Neural cell (in vitro differentiated cells): ENCODE measurements around the gene CFAP100. TPM values are rescaled to one million over a fixed set of nuclear protein-coding genes. Genes with fewer than 3 reads are reported as not detected.

ENCODE experiments used
- H2AFZ ChIP-seq: fragments of 200-600, 300-800 bp; sonication (generic), shearing (Covaris generic); 2 replicates; pipeline ENCODE4 v1.6.0; 2014; ENCODE audit warnings: low read depth, mild to moderate bottlenecking, antibody characterized with exemption, low read length, moderate library complexity
- H3F3A ChIP-seq: fragments of 200-600 bp; shearing (Covaris generic); 2 replicates; pipeline ENCODE4 v1.6.1; 2016; ENCODE audit warnings: mild to moderate bottlenecking, moderate library complexity, mixed read lengths, antibody characterized with exemption, low read length; ENCODE audit not compliant: insufficient read depth, poor library complexity, severe bottlenecking
- H3K27ac ChIP-seq: fragments of 200-600, 300-800 bp; sonication (generic), shearing (Covaris generic); 2 replicates; pipeline ENCODE4 v1.5.1; 2014; ENCODE audit warnings: mild to moderate bottlenecking, low read length, moderate library complexity
- H3K27me3 ChIP-seq: fragments of 300-800, 200-600 bp; sonication (generic), shearing (Covaris generic); 2 replicates; pipeline ENCODE4 v1.6.0; 2014; ENCODE audit warnings: mild to moderate bottlenecking, low read depth, low read length, moderate library complexity; ENCODE audit not compliant: insufficient read depth
- H3K36me3 ChIP-seq: fragments of 300-800, 200-600 bp; sonication (generic), shearing (Covaris generic); 2 replicates; pipeline ENCODE4 v1.5.1; 2014; ENCODE audit warnings: mild to moderate bottlenecking, antibody characterized with exemption, low read length, moderate library complexity; ENCODE audit not compliant: insufficient read depth
- H3K4me2 ChIP-seq: fragments of 300-800, 200-600 bp; sonication (generic), shearing (Covaris generic); 2 replicates; pipeline ENCODE4 v1.6.0; 2014; ENCODE audit warnings: mild to moderate bottlenecking, low read length
- H3K4me3 ChIP-seq: fragments of 300-800, 200-600 bp; sonication (generic), shearing (Covaris generic); 2 replicates; pipeline ENCODE4 v1.5.1; 2014; ENCODE audit warnings: mild to moderate bottlenecking, low read length, moderate library complexity
- H3K79me2 ChIP-seq: fragments of 200-600 bp; shearing (Covaris generic); replicated peaks from 2 replicates; pipeline ENCODE4 v1.6.0; 2014; ENCODE audit warnings: mild to moderate bottlenecking, low read length, moderate library complexity; ENCODE audit not compliant: insufficient read depth
- H3K9ac ChIP-seq: fragments of 300-800, 200-600 bp; sonication (generic), shearing (Covaris generic); 2 replicates; pipeline ENCODE4 v1.6.1; 2016; ENCODE audit warnings: mild to moderate bottlenecking, low read length, mixed read lengths
- H3K9me2 ChIP-seq: fragments of 200-600 bp; shearing (Covaris generic); 2 replicates; pipeline ENCODE4 v1.6.1; 2016; ENCODE audit warnings: mild to moderate bottlenecking, low read length, mixed read lengths; ENCODE audit not compliant: insufficient read depth
- H3K9me3 ChIP-seq: fragments of 200-600, 300-800 bp; sonication (generic), shearing (Covaris generic); 2 replicates; pipeline ENCODE4 v1.6.1; 2016; ENCODE audit warnings: mild to moderate bottlenecking, mixed run types, low read length, moderate library complexity, mixed read lengths
- H4K20me1 ChIP-seq: fragments of 200-600 bp; shearing (Covaris generic); 2 replicates; pipeline ENCODE4 v1.6.1; 2016; ENCODE audit warnings: mild to moderate bottlenecking, mixed run types; ENCODE audit not compliant: insufficient read depth
- EP300 ChIP-seq: fragments of 450-650 bp; conservative IDR thresholded peaks from 2 replicates; pipeline ENCODE4 v1.6.1; 2014; ENCODE audit warnings: antibody characterized with exemption, mild to moderate bottlenecking, moderate library complexity; ENCODE audit not compliant: poor library complexity, severe bottlenecking
- EZH2 ChIP-seq: fragments of 200-600, 300-800 bp; shearing (Covaris generic), sonication (generic); IDR thresholded peaks from 2 replicates; pipeline ENCODE4 v1.6.1; 2014; ENCODE audit warnings: antibody characterized with exemption, low read length, borderline replicate concordance, mild to moderate bottlenecking; ENCODE audit not compliant: insufficient read depth, poor library complexity, severe bottlenecking
- MXI1 ChIP-seq: fragments of 450-650 bp; conservative IDR thresholded peaks from 2 replicates; pipeline ENCODE4 v1.6.1; 2014; ENCODE audit warnings: antibody characterized with exemption, mild to moderate bottlenecking; ENCODE audit not compliant: poor library complexity, severe bottlenecking
- POLR2AphosphoS5 ChIP-seq: IDR thresholded peaks from 2 replicates; pipeline ENCODE4 v1.6.1; 2012
- RAD21 ChIP-seq: fragments of 450-650 bp; conservative IDR thresholded peaks from 2 replicates; pipeline ENCODE4 v1.6.1; 2014; ENCODE audit warnings: antibody characterized with exemption, mild to moderate bottlenecking, moderate library complexity
- SMC3 ChIP-seq: fragments of 450-650 bp; conservative IDR thresholded peaks from 2 replicates; pipeline ENCODE4 v1.6.1; 2014; ENCODE audit warnings: antibody characterized with exemption, mild to moderate bottlenecking, moderate library complexity; ENCODE audit not compliant: poor library complexity
- TAF1 ChIP-seq: IDR thresholded peaks from 2 replicates; pipeline ENCODE4 v1.6.1; 2012; ENCODE audit warnings: low read depth
- polyA plus RNA-seq: library from polyadenylated mRNA; depleted of rRNA; stranded (reverse); fragments of >200 nt; gene quantifications from 2 replicates; pipeline ENCODE4 v1.2.3, GENCODE V29; 2014
- TF ChIP-seq, protein P1 (sequence below): fragments of 450-650 bp; IDR thresholded peaks from 2 replicates; pipeline ENCODE4 v1.5.1; 2014; ENCODE audit warnings: antibody characterized with exemption, mild to moderate bottlenecking, moderate library complexity; ENCODE audit not compliant: poor library complexity, severe bottlenecking
- TF ChIP-seq, protein P2 (sequence below): IDR thresholded peaks from 2 replicates; pipeline ENCODE4 v1.6.1; 2012; ENCODE audit warnings: borderline replicate concordance

CFAP100 gene
- polyA plus RNA-seq, 1 donor from 2014 or later: not detected

DNA sequence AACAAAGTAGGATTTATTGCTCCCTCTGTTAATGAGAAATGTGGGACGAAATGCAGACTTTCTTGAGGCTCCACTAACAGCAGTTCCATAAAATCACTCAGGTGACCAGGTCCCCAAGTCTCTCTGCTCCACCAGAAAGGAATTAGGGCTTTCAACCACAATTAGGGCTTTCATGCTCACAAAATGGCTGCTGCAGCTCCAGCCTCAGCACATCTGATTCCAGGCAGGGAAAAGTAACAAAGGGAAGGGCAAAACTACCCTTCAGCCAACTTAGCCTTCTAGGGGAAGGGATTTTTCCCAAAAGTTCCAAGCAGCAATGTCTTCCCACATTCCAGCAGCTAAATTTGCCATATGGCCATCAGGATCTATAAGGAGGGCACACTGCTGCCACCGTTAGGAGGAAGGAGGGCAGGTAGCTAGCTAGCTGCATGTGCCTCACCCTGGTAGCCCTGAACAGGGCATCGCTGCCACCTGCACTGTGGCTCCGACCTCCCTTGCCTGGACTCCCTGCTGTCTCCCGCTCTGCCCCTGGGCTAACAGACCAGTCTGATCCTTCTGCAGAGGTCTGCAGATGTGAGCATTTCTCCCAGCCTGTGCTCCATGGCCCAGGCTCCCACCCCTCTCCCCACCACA is 12.8 kb downstream of the CFAP100 start:
- Histone ChIP-seq H3K79me2 (no peaks in the 10 kb centered on the region), H3K4me2 (no peak overlapping the region), H3K27me3 (no peaks in the 10 kb centered on the region), H3K4me3 (no peak overlapping the region), H3K27ac (no peak overlapping the region), H3K9ac (no peak overlapping the region), H3K36me3 (no peaks in the 10 kb centered on the region), H3K9me3 (no peaks in the 10 kb centered on the region), H4K20me1 (no peaks in the 10 kb centered on the region), H2AFZ (no peak overlapping the region), H3K9me2 (no peaks in the 10 kb centered on the region), H3F3A (no peaks in the 10 kb centered on the region)
- TF ChIP-seq TAF1 (no peak), SMC3 (no peak), MXI1 (no peak), EZH2 (no peak), EP300 (no peak), RAD21 (no peak), POLR2AphosphoS5 (no peak)
- TF ChIP-seq, protein P1, sequence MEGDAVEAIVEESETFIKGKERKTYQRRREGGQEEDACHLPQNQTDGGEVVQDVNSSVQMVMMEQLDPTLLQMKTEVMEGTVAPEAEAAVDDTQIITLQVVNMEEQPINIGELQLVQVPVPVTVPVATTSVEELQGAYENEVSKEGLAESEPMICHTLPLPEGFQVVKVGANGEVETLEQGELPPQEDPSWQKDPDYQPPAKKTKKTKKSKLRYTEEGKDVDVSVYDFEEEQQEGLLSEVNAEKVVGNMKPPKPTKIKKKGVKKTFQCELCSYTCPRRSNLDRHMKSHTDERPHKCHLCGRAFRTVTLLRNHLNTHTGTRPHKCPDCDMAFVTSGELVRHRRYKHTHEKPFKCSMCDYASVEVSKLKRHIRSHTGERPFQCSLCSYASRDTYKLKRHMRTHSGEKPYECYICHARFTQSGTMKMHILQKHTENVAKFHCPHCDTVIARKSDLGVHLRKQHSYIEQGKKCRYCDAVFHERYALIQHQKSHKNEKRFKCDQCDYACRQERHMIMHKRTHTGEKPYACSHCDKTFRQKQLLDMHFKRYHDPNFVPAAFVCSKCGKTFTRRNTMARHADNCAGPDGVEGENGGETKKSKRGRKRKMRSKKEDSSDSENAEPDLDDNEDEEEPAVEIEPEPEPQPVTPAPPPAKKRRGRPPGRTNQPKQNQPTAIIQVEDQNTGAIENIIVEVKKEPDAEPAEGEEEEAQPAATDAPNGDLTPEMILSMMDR: no peak
- TF ChIP-seq, protein P2, sequence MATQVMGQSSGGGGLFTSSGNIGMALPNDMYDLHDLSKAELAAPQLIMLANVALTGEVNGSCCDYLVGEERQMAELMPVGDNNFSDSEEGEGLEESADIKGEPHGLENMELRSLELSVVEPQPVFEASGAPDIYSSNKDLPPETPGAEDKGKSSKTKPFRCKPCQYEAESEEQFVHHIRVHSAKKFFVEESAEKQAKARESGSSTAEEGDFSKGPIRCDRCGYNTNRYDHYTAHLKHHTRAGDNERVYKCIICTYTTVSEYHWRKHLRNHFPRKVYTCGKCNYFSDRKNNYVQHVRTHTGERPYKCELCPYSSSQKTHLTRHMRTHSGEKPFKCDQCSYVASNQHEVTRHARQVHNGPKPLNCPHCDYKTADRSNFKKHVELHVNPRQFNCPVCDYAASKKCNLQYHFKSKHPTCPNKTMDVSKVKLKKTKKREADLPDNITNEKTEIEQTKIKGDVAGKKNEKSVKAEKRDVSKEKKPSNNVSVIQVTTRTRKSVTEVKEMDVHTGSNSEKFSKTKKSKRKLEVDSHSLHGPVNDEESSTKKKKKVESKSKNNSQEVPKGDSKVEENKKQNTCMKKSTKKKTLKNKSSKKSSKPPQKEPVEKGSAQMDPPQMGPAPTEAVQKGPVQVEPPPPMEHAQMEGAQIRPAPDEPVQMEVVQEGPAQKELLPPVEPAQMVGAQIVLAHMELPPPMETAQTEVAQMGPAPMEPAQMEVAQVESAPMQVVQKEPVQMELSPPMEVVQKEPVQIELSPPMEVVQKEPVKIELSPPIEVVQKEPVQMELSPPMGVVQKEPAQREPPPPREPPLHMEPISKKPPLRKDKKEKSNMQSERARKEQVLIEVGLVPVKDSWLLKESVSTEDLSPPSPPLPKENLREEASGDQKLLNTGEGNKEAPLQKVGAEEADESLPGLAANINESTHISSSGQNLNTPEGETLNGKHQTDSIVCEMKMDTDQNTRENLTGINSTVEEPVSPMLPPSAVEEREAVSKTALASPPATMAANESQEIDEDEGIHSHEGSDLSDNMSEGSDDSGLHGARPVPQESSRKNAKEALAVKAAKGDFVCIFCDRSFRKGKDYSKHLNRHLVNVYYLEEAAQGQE: no peak

DNA sequence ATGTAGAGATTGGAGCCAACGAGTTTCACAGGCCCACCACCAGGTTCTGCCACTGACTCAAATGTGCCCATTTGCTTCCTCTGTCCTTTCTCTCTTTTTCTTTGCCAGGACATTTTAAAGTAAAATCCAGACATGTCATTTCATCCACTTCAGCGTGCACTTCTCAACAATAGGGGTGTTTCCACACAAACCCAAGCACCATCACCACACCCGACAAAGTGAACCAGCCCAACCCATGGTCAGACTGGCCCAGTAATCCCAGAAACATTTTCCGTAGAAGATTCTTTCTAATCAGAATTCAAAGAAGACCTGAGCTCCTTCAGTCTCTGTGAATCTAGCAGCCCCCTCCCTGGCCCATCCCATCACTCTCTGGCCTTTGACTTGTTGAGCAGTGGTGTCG is 13.4 kb downstream of the CFAP100 start:
- TF ChIP-seq, protein P1: no peak
- Histone ChIP-seq H3K9me2 (no peaks in the 10 kb centered on the region), H2AFZ (no peak overlapping the region), H3K79me2 (no peaks in the 10 kb centered on the region), H3K9ac (no peak overlapping the region), H3F3A (no peaks in the 10 kb centered on the region), H3K36me3 (no peaks in the 10 kb centered on the region), H3K27ac (no peak overlapping the region), H3K9me3 (no peaks in the 10 kb centered on the region), H3K4me3 (no peak overlapping the region), H4K20me1 (no peaks in the 10 kb centered on the region), H3K27me3 (no peaks in the 10 kb centered on the region), H3K4me2 (no peak overlapping the region)
